Left lung (tissue), 10 donors: ENCODE measurements around the gene CTNNBIP1. TPM values are rescaled to one million over a fixed set of nuclear protein-coding genes. Genes with fewer than 3 reads are reported as not detected.
A peak's percentile ranks its signal among the peaks of the same experiment; 100 is the strongest.

Experiments
- ATAC-seq: fragments of 200-7000 bp; cut with Tn5 transposase; one replicate; pipeline ENCODE4 v1.9.1; 2020; ENCODE audit warnings: moderate library complexity
- DNase-seq, 4 donors: peaks; one replicate each; pipeline ENCODE4 v3.0.0-alpha.2; 2013 to 2020
- H3K27ac ChIP-seq, 2 donors: fragments of 200-600 bp; sonication (generic) in 1 of 2; one replicate each; pipeline versions ENCODE4 v1.5.0 to v1.8.0; 2020 to 2021
- H3K27me3 ChIP-seq, 2 donors: fragments of 200-600 bp; sonication (generic) in 1 of 2; one replicate each; pipeline versions ENCODE4 v1.5.0 to v1.8.0; 2020 to 2021
- H3K36me3 ChIP-seq, 2 donors: fragments of 200-600 bp; sonication (generic) in 1 of 2; one replicate each; pipeline versions ENCODE4 v1.5.0 to v1.8.0; 2020 to 2021
- H3K4me1 ChIP-seq, 2 donors: fragments of 200-600 bp; one replicate each; pipeline ENCODE4 v1.8.0; 2021
- H3K4me3 ChIP-seq, 2 donors: fragments of 200-600 bp; sonication (generic) in 1 of 2; one replicate each; pipeline versions ENCODE4 v1.5.0 to v1.8.0; 2020 to 2021; ENCODE audit warnings: mild to moderate bottlenecking in 1 of 2
- H3K9me3 ChIP-seq, 2 donors: fragments of 200-600 bp; sonication (generic) in 1 of 2; one replicate each; pipeline versions ENCODE4 v1.5.0 to v1.8.0; 2020 to 2021
- CTCF ChIP-seq, 2 donors: fragments of 200-600 bp; sonication (generic) in 1 of 2; IDR thresholded peaks; one replicate each; pipeline versions ENCODE4 v1.5.0 to v1.8.0; 2021; ENCODE audit warnings: antibody characterized with exemption in 2 of 2
- intact Hi-C, 2 donors: fragments of 100-400 bp; cut with DNase I; formaldehyde crosslinking; loops; one replicate each; pipeline versions ENCODE4 v1.11.2 to v1.14.2; 2022
- polyA plus RNA-seq, 6 donors: library from polyadenylated mRNA; unstranded; fragments of 120-200 nt; gene quantifications; one replicate each; pipeline ENCODE4 v1.2.1, GENCODE V29; 2013; ENCODE audit not compliant: insufficient read length in 6 of 6
- total RNA-seq, 2 donors: library from RNA; stranded (reverse); fragmentation: NEBNext Ultra II Directional; extraction: Animal tissue kit (Norgen Biotek cat#: 25700); gene quantifications; one replicate each; pipeline ENCODE4 v1.2.1, GENCODE V29; 2021
- donor health status: DM: no; HTN: yes; CAD: no.
- donor health status: DM: no; HTN: no; CAD: no.

CTNNBIP1 gene
- total and polyA plus RNA-seq, 8 donors = 30.2 to 57.1 (median 48.0) TPM

- Histone ChIP-seq H3K27ac (no peak overlapping the region), H3K9me3 (no peaks in the 10 kb centered on the region), H3K36me3 (peaks cover 0 to 15% of the 10 kb centered on the region in 2 donors), H3K27me3 (no peaks in the 10 kb centered on the region), H3K4me3 (no peak overlapping the region), H3K4me1 (no peaks in the 10 kb centered on the region)
- TF ChIP-seq CTCF (IDR thresholded peaks at IDR 0.05) = no peak
- DNase-seq (peak in 1 of 4 donors; percentile 31), ATAC-seq (no peak)
- intact Hi-C loops = no loop called here
These were observed 28.2 kb downstream of the CTNNBIP1 start for GRCh38 chr1:9881838-9882249.

- no peak for TF ChIP-seq CTCF (IDR thresholded peaks at IDR 0.05)
- no peaks in the 10 kb centered on the region for H3K27me3 ChIP-seq
- peaks cover 0 to 12% of the 10 kb centered on the region in 2 donors for H3K4me1 ChIP-seq
- H3K4me3 ChIP-seq = no peak overlapping the region
- ATAC-seq (no peak), DNase-seq (no peak)
- intact Hi-C loops = loop anchor here in 1 of 2 donors (10.0 kb wide), 1 partner anchor 56 kb away; no protein-coding TSS in a partner anchor
- H3K36me3 ChIP-seq = peaks cover 0 to 3% of the 10 kb centered on the region in 2 donors
- no peak overlapping the region for H3K27ac ChIP-seq
- H3K9me3 ChIP-seq = no peaks in the 10 kb centered on the region
These were observed 31.7 kb downstream of the CTNNBIP1 start for GRCh38 chr1:9878404-9878803.

- intact Hi-C loops = loop anchor here in 1 of 2 donors (10.0 kb wide), 1 partner anchor 57 kb away; no protein-coding TSS in a partner anchor
- Histone ChIP-seq H3K4me3 (no peak overlapping the region), H3K27ac (no peak overlapping the region), H3K36me3 (no peaks in the 10 kb centered on the region), H3K27me3 (no peaks in the 10 kb centered on the region), H3K4me1 (peaks cover 0 to 12% of the 10 kb centered on the region in 2 donors), H3K9me3 (no peaks in the 10 kb centered on the region)
- DNase-seq (peak in 1 of 4 donors; percentile 41), ATAC-seq (no peak)
- TF ChIP-seq CTCF (IDR thresholded peaks at IDR 0.05) = no peak
These were observed 32.1 kb downstream of the CTNNBIP1 start for GRCh38 chr1:9877962-9878361.

GRCh38 chr1:9875636-9876000, 34.5 kb downstream of the CTNNBIP1 start:
- Histone ChIP-seq H3K36me3 (peaks cover 0 to 13% of the 10 kb centered on the region in 2 donors), H3K27me3 (no peaks in the 10 kb centered on the region), H3K4me3 (no peak overlapping the region), H3K4me1 (peaks cover 0 to 12% of the 10 kb centered on the region in 2 donors), H3K9me3 (no peaks in the 10 kb centered on the region), H3K27ac (no peak overlapping the region)
- ATAC-seq (no peak), DNase-seq (no peak)
- intact Hi-C loops = loop anchor here in 1 of 2 donors (10.0 kb wide), 1 partner anchor 59 kb away; no protein-coding TSS in a partner anchor
- TF ChIP-seq CTCF (IDR thresholded peaks at IDR 0.05) = no peak

GRCh38 chr1:9874959-9875635, 35.0 kb downstream of the CTNNBIP1 start:
- DNase-seq (peak in 3 of 4 donors; percentile 62 to 82 (median 69)), ATAC-seq (peak; percentile 93)
- peaks cover 0 to 12% of the 10 kb centered on the region in 2 donors for H3K4me1 ChIP-seq
- no peak overlapping the region for H3K4me3 ChIP-seq
- TF ChIP-seq CTCF (IDR thresholded peaks at IDR 0.05) = peak; percentile 92 to 93
- peaks cover 0 to 18% of the 10 kb centered on the region in 2 donors for H3K36me3 ChIP-seq
- H3K9me3 ChIP-seq = no peaks in the 10 kb centered on the region
- no peak overlapping the region for H3K27ac ChIP-seq
- intact Hi-C loops = loop anchor here in 1 of 2 donors (10.0 kb wide), 1 partner anchor 60 kb away; no protein-coding TSS in a partner anchor
- no peaks in the 10 kb centered on the region for H3K27me3 ChIP-seq
